Liver (tissue), 9 donors: ENCODE measurements around the gene ABCC3. TPM values are rescaled to one million over a fixed set of nuclear protein-coding genes. Genes with fewer than 3 reads are reported as not detected.

Experiments
- DNase-seq: peaks from one replicate; pipeline ENCODE4 v3.0.0-alpha.2; 2017; ENCODE audit warnings: low spot score
- H3K27ac ChIP-seq, 2 donors: one replicate each; pipeline ENCODE4 v1.7.0; 2013; ENCODE audit warnings: inconsistent platforms in 2 of 2, low read length in 2 of 2, control low read depth in 1 of 2, low read depth in 1 of 2, mild to moderate bottlenecking in 1 of 2
- H3K27me3 ChIP-seq, 4 donors: one replicate each; pipeline versions ENCODE4 v1.6.1 to v1.7.0; 2013; ENCODE audit warnings: low read length in 3 of 4, inconsistent platforms in 1 of 4, mild to moderate bottlenecking in 1 of 4, moderate library complexity in 1 of 4; ENCODE audit not compliant: control insufficient read depth in 4 of 4, insufficient read depth in 4 of 4
- H3K36me3 ChIP-seq, 4 donors: one replicate each; pipeline versions ENCODE4 v1.6.1 to v1.7.0; 2013; ENCODE audit warnings: low read length in 3 of 4, mild to moderate bottlenecking in 3 of 4, low read depth in 1 of 4, moderate library complexity in 1 of 4; ENCODE audit not compliant: control insufficient read depth in 4 of 4, insufficient read depth in 3 of 4
- H3K4me1 ChIP-seq, 4 donors: one replicate each; pipeline versions ENCODE4 v1.6.1 to v1.7.0; 2013; ENCODE audit warnings: low read length in 3 of 4, mild to moderate bottlenecking in 3 of 4, moderate library complexity in 1 of 4; ENCODE audit not compliant: control insufficient read depth in 4 of 4, insufficient read depth in 4 of 4
- H3K4me3 ChIP-seq, 3 donors: one replicate each; pipeline versions ENCODE4 v1.6.1 to v1.7.0; 2013; ENCODE audit warnings: low read length in 3 of 3, control low read depth in 1 of 3, low read depth in 1 of 3, mild to moderate bottlenecking in 1 of 3
- H3K9ac ChIP-seq, 2 donors: one replicate each; pipeline ENCODE4 v1.7.0; 2013; ENCODE audit warnings: low read length in 2 of 2, mild to moderate bottlenecking in 2 of 2, moderate library complexity in 2 of 2, control low read depth in 1 of 2, low read depth in 1 of 2
- H3K9me3 ChIP-seq, 4 donors: one replicate each; pipeline versions ENCODE4 v1.6.1 to v1.7.0; 2013; ENCODE audit warnings: low read length in 3 of 4; ENCODE audit not compliant: control insufficient read depth in 4 of 4
- EGR1 ChIP-seq, 2 donors: IDR thresholded peaks; 2 replicates each; pipeline ENCODE4 v1.6.1; 2016 to 2018; ENCODE audit warnings: antibody characterized with exemption in 2 of 2, low read depth in 2 of 2
- FOXA1 ChIP-seq: IDR thresholded peaks from 2 replicates; pipeline ENCODE4 v1.6.1; 2016; ENCODE audit warnings: antibody characterized with exemption
- FOXA2 ChIP-seq: IDR thresholded peaks from 2 replicates; pipeline ENCODE4 v1.6.1; 2016; ENCODE audit warnings: antibody characterized with exemption
- GABPA ChIP-seq, 2 donors: IDR thresholded peaks in 1 of 2; conservative IDR thresholded peaks in 1 of 2; 2 replicates each; pipeline ENCODE4 v1.6.1; 2016; ENCODE audit warnings: antibody characterized with exemption in 2 of 2, mild to moderate bottlenecking in 1 of 2, moderate library complexity in 1 of 2
- HNF4G ChIP-seq: IDR thresholded peaks from 2 replicates; pipeline ENCODE4 v1.6.1; 2016; ENCODE audit warnings: antibody characterized with exemption
- JUND ChIP-seq, 2 donors: IDR thresholded peaks; 2 replicates each; pipeline ENCODE4 v1.6.1; 2016; ENCODE audit warnings: antibody characterized with exemption in 2 of 2
- NR2F2 ChIP-seq: IDR thresholded peaks from 2 replicates; pipeline ENCODE4 v1.6.1; 2016; ENCODE audit warnings: antibody characterized with exemption
- RAD21 ChIP-seq, 2 donors: IDR thresholded peaks; 2 replicates each; pipeline ENCODE4 v1.6.1; 2016; ENCODE audit warnings: antibody characterized with exemption in 2 of 2, mild to moderate bottlenecking in 2 of 2
- RXRA ChIP-seq, 2 donors: IDR thresholded peaks; 2 replicates each; pipeline ENCODE4 v1.6.1; 2017 to 2018; ENCODE audit warnings: antibody characterized with exemption in 2 of 2, mild to moderate bottlenecking in 1 of 2
- SP1 ChIP-seq: IDR thresholded peaks from 2 replicates; pipeline ENCODE4 v1.6.1; 2018; ENCODE audit warnings: antibody characterized with exemption, mild to moderate bottlenecking
- TAF1 ChIP-seq: conservative IDR thresholded peaks from 2 replicates; pipeline ENCODE4 v1.6.1; 2016; ENCODE audit warnings: antibody characterized with exemption, mild to moderate bottlenecking
- YY1 ChIP-seq: IDR thresholded peaks from 2 replicates; pipeline ENCODE4 v1.6.1; 2016; ENCODE audit warnings: antibody characterized with exemption, mild to moderate bottlenecking
- WGBS: extraction: QIAGEN DNeasy Blood & Tissue Kit; methylation state at CpG from one replicate; pipeline ENCODE4 v1.1.7; 2013; 5-methylcytosine and 5-hydroxymethylcytosine counted together
- polyA plus RNA-seq, 2 donors: library from polyadenylated mRNA; stranded (reverse) in 1 of 2; unstranded in 1 of 2; fragments of 200-250 nt in 1 of 2; fragments of >200 nt in 1 of 2; fragmentation: Nextera tagmentation in 1 of 2; extraction: Ambion mirVana in 1 of 2; gene quantifications; one replicate each; pipeline versions ENCODE4 v1.2.1 to v1.2.3, GENCODE V29; 2013 to 2015
- total RNA-seq, 2 donors: library from RNA; depleted of rRNA; stranded (reverse); fragments of >200 nt; gene quantifications; one replicate each; pipeline ENCODE4 v1.2.3, GENCODE V29; 2014
- TF ChIP-seq, protein P1 (sequence below): IDR thresholded peaks from 2 replicates; pipeline ENCODE4 v1.6.1; 2016; ENCODE audit warnings: antibody characterized with exemption
- TF ChIP-seq, protein P2 (sequence below): IDR thresholded peaks from 2 replicates; pipeline ENCODE4 v1.6.1; 2016; ENCODE audit warnings: antibody characterized with exemption, mild to moderate bottlenecking
- TF ChIP-seq, protein P3 (sequence below): IDR thresholded peaks from 2 replicates; pipeline ENCODE4 v1.6.1; 2016; ENCODE audit warnings: antibody characterized with exemption
- TF ChIP-seq, protein P4 (sequence below): fragments of 150-350 bp; IDR thresholded peaks from 2 replicates; pipeline ENCODE4 v1.5.1; 2017; ENCODE audit warnings: improper control_type of control experiment, low read depth, low read length; ENCODE audit not compliant: missing input control
- donor health status: healthy.
- donor health status: healthy.
- donor health status: healthy.
- donor health status: healthy.
- donor health status: healthy.

ABCC3 gene
- total and polyA plus RNA-seq, 4 donors, result 10.5 to 197 (median 80.5) TPM

DNA sequence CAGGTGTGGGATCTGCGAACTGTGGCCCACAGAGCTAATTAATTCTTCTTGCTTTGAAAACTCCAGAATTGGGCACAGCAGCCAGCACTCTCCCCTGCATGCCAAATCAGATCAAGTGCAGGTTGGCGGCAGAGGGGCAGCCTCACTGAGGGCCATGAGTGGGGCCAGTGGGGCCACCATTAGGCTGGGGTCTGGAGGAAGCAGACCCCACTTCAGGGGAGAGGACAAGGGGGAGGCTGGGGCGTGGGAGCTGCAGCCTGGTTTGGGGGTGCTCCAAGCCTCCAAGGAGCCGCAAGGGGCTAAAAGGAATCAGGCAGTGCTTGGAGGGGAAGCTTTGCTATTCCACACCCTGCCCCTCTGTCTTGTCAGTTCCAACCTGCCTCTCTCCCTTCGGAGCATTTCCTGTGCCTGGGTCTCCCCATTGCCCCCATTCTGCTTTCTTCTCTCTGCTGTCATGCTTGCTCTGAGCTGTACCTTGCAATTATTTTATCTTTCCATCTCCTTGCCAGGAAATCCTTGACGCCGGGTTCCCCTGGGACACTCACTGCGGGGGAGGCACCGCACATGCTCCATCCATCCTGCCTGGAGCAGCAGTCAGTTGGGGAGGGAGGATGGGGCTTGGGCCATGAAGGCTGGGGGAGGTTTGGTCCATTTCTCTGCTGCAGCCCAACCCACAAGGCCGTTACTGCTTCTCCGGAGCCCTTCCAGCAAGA is 3.3 kb upstream of the ABCC3 start:
- TF ChIP-seq HNF4G, result no peak
- no peak for TF ChIP-seq FOXA2
- no peak for TF ChIP-seq JUND (IDR thresholded peaks at IDR 0.05)
- TF ChIP-seq RXRA (IDR thresholded peaks at IDR 0.05), result no peak
- TF ChIP-seq SP1, result no peak
- no peak for TF ChIP-seq NR2F2
- no peak for TF ChIP-seq TAF1
- TF ChIP-seq EGR1 (IDR thresholded peaks at IDR 0.05; ENCODE audit: low read depth in 2 of 2), result no peak
- H3K27me3 ChIP-seq, result no peaks in the 10 kb centered on the region
- 92% methylated on average over 11 of the region's 11 CpGs for WGBS

DNA sequence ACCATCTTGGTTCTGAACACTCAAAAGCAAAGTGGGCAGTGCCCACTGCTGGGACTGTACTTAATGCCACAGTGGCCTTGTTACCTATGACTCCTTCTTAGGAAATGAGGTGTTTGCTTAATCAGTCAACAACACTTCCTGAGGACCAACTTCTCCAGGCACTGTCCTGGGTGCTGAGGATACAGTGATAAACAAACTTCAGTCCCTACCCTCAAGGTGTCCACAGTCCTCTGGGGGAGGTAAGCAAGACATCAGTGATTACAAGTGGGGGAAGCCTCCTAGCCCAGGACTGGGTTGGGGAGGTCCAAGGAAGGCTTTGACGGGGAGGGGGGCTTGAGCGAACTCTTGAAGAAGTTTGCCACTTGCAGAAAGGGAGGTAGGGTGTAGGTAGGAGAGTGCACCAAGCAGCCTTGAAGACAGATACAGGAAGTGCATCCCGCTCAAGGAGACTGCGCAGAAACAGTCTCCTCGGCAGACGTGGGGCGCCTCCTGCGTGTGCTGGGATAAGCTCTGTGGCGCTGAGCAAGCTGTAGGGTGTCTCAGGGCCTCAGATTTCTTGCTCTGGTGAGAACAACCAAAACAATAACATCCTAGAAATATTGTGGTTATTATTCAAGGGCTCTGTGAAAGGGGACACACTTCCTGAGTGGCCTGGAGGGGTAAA is 2.6 kb upstream of the ABCC3 start:
- Histone ChIP-seq H3K9me3 (no peaks in the 10 kb centered on the region), H3K27me3 (no peaks in the 10 kb centered on the region), H3K9ac (no peak overlapping the region), H3K27ac (no peak overlapping the region), H3K4me3 (no peak overlapping the region), H3K4me1 (peaks cover 9 to 37% (median 25%) of the 10 kb centered on the region in 4 donors), H3K36me3 (no peaks in the 10 kb centered on the region)
- no peak for DNase-seq
- TF ChIP-seq SP1 (no peak), TAF1 (no peak), HNF4G (no peak), FOXA1 (no peak), YY1 (no peak), JUND (IDR thresholded peaks at IDR 0.05) (no peak), GABPA (IDR thresholded peaks at IDR 0.05 in 1 of 2, conservative IDR thresholded peaks at IDR 0.05 in 1 of 2) (no peak), RAD21 (IDR thresholded peaks at IDR 0.05) (no peak)
- TF ChIP-seq, protein P1, sequence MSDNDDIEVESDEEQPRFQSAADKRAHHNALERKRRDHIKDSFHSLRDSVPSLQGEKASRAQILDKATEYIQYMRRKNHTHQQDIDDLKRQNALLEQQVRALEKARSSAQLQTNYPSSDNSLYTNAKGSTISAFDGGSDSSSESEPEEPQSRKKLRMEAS, result no peak
- TF ChIP-seq, protein P2, sequence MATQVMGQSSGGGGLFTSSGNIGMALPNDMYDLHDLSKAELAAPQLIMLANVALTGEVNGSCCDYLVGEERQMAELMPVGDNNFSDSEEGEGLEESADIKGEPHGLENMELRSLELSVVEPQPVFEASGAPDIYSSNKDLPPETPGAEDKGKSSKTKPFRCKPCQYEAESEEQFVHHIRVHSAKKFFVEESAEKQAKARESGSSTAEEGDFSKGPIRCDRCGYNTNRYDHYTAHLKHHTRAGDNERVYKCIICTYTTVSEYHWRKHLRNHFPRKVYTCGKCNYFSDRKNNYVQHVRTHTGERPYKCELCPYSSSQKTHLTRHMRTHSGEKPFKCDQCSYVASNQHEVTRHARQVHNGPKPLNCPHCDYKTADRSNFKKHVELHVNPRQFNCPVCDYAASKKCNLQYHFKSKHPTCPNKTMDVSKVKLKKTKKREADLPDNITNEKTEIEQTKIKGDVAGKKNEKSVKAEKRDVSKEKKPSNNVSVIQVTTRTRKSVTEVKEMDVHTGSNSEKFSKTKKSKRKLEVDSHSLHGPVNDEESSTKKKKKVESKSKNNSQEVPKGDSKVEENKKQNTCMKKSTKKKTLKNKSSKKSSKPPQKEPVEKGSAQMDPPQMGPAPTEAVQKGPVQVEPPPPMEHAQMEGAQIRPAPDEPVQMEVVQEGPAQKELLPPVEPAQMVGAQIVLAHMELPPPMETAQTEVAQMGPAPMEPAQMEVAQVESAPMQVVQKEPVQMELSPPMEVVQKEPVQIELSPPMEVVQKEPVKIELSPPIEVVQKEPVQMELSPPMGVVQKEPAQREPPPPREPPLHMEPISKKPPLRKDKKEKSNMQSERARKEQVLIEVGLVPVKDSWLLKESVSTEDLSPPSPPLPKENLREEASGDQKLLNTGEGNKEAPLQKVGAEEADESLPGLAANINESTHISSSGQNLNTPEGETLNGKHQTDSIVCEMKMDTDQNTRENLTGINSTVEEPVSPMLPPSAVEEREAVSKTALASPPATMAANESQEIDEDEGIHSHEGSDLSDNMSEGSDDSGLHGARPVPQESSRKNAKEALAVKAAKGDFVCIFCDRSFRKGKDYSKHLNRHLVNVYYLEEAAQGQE, result no peak
- TF ChIP-seq, protein P3, sequence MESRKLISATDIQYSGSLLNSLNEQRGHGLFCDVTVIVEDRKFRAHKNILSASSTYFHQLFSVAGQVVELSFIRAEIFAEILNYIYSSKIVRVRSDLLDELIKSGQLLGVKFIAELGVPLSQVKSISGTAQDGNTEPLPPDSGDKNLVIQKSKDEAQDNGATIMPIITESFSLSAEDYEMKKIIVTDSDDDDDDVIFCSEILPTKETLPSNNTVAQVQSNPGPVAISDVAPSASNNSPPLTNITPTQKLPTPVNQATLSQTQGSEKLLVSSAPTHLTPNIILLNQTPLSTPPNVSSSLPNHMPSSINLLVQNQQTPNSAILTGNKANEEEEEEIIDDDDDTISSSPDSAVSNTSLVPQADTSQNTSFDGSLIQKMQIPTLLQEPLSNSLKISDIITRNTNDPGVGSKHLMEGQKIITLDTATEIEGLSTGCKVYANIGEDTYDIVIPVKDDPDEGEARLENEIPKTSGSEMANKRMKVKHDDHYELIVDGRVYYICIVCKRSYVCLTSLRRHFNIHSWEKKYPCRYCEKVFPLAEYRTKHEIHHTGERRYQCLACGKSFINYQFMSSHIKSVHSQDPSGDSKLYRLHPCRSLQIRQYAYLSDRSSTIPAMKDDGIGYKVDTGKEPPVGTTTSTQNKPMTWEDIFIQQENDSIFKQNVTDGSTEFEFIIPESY, result no peak
- TF ChIP-seq, protein P4, sequence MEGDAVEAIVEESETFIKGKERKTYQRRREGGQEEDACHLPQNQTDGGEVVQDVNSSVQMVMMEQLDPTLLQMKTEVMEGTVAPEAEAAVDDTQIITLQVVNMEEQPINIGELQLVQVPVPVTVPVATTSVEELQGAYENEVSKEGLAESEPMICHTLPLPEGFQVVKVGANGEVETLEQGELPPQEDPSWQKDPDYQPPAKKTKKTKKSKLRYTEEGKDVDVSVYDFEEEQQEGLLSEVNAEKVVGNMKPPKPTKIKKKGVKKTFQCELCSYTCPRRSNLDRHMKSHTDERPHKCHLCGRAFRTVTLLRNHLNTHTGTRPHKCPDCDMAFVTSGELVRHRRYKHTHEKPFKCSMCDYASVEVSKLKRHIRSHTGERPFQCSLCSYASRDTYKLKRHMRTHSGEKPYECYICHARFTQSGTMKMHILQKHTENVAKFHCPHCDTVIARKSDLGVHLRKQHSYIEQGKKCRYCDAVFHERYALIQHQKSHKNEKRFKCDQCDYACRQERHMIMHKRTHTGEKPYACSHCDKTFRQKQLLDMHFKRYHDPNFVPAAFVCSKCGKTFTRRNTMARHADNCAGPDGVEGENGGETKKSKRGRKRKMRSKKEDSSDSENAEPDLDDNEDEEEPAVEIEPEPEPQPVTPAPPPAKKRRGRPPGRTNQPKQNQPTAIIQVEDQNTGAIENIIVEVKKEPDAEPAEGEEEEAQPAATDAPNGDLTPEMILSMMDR, result no peak
- WGBS, result 95% methylated on average over 9 of the region's 9 CpGs

More for the DNA sequence above, 3.3 kb upstream of the ABCC3 start:
- Histone ChIP-seq H3K36me3 (no peaks in the 10 kb centered on the region), H3K4me1 (peaks cover 5 to 30% (median 19%) of the 10 kb centered on the region in 4 donors), H3K9me3 (no peaks in the 10 kb centered on the region), H3K27ac (no peak overlapping the region), H3K9ac (no peak overlapping the region), H3K4me3 (no peak overlapping the region)
- DNase-seq, result no peak
